Activated T-cell treated with anti-CD3 and anti-CD28 coated beads for 48 hours (primary cell): ENCODE results near the gene ECI1.

Experiments
- DNase-seq: peaks from one replicate; pipeline ENCODE4 v3.0.0-alpha.2; 2020; ENCODE audit warnings: low read depth

The ECI1 gene

DNA sequence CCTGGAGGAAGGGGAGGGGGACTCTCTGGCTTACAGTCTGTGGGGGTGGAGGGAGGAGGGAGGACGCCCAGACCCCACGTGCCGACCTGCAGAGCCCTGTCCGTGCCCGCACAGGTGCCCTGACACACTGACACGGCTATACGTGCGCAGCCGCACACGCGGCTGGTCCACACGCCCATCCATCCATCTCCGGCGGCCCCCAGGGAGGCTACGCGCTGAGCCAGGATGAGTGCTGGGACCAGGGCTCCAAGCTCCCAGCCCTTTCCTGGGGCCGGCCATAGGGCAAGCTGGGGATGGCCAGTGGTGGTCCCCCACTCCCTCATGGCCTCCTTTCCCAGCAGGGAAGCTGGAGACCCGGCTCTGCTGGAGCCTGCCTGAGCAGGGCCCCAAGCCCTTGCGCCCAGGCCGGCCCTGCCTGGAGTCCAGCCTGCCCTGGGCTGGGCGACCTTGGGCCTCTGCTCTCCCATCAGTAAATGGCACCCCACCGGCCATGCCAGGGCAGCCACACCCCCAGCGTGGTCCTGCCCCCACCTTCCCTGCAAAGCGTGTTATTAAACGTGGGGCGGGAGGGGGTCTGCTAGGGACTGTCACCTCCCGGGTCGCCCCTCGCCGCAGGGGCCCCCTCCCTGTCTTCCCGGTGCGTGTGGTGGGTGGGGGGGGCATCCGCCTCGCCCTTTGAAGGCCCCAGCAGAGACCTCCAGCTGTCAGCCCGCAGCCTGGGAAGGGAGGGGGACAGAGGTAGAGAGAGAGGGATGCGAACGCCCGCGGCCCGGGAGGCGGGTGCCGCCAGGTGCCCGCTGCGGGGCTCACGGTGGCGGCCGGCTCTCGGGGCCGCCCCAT is 55.8 kb downstream of the ECI1 start:
- DNase-seq: no peak

DNA sequence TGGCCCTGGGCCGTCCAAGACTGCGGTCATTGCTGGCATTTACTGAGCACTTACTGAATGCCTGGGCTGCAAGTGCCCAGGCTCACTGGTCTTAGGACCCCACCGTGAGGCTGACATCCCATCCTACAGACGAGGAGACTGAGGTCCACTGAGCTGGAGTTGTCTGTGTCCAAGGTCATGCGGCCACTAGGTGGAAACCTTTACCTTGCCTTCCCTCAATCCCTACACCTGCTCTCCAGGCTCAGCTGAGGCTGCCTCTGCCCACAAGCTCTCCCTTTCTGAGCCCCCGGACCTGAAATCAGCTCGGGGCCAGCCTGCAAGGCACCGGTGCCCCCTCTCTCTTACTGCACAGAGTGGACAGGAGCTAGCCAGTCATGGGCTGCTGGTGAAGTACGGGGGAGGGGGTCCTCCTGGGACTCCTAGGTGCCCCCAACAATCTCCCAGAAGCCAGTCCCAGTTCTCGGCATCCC is 56.5 kb downstream of the ECI1 start:
- no peak for DNase-seq

DNA sequence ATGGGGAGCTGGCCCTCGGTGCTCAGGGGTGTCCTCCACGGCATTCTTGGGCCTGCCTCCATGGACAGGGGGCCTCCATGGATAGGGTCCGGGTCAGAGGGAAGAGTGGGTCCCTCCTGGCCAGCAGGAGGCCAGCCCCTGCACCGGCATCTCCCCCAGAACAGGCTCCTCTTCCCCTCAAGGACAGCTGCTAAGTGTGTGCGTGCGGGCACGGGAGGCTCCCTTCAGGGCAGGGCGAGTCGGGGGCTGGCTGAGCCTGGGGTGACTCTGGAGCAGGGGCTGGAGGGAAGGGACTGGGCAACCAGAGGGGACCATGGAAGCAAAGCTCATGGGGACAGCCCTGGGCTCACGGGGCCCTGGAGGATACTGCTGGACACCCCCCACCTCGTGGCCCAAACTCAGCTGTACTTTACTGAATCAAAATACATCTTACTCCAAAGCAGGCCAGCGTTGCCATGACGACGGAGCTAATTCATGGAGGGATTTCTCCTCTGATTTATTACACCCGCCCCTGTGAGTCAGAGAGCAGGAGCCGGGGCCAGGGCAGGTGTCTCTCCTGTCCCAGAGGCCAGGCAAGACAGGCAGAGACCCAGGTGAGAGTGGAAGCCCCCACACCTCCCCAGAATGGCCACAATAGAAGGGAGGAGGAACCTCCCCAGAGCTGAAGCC is 57.1 kb downstream of the ECI1 start:
- DNase-seq: no peak

DNA sequence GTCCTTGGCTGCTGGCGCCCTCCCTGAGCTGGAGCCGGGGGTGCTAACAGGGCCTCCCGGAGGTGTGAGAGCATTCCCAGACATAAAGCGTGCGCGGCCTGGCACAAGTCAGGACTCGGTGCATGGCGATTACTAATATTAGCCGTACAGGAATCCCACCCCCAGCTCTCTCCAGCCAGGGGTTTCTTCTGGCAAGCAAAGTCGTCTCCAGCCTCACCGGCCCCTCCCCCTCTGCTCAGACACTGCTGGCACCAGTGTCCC is 60.0 kb downstream of the ECI1 start:
- DNase-seq: no peak

DNA sequence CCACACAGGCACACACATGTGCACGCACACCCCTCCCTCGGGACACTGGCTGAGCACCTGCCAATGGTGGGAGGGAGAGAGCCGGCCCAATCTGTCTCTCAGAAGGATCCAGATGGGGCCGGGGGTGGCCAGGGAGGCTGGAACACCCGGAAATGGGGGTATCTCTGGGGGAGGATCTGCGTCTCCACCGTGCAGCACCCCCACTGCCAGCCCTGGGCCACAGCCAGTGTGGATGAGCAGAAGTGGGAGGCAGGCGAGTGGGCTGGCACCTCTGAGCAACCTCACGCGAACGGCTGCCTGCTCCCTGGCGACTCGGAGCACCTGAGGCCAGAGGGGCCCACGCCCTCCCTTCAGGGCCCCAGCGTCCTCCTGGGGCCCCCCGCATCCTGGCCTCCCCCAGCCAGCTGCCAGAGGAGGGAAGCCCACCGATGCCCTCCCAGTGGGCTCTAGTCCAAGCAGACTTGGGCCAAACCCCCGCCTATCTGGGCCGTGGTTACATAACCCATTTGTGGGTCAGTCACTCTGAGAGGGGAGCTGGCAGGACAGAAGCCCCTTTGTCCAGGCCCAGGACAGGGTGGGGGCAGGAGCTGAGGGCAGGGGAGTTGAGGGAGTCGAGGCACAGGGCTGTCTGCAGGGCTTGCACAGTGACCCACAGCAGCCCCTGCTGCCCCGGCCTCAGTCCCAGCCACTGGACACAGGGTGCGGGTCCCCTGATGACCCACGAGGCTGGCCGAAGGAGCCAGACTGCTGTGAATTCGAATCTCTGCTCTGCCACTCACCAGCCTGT is 60.5 kb downstream of the ECI1 start:
- no peak for DNase-seq

DNA sequence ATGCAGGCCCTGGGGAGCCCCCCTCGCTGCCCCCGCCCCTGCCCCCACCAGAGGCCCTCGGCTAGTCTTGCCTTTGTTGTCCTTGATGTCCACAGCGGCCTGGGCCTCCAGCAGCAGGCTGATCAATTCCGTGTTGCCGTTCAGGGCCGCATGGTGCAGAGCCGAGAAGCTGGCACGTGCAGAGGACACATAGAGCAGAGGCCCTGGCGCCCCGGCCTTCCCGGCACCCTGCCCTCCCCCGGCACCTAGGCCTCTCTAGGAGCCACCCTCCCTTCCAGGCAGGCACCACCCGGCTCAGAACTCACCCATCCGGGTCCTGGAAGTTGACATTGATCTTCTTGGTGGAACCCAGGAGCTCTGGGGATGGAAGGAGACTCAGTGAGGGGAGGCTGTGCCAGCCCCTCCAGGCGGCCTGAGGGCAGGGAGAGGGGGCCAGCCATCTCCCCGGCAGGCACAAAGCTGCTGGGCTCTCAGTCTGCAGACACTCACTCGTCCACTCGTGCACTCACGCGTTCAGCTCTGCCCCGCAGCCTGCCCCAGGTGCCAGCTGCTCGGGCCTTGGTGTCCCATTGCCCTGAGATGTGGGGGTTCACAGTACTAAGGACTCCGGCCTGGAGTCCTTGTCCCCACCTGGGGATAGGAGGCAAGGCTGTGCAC is 61.3 kb downstream of the ECI1 start:
- no peak for DNase-seq
